Measurements from ENCODE around the gene FHIT.

The FHIT gene

DNA sequence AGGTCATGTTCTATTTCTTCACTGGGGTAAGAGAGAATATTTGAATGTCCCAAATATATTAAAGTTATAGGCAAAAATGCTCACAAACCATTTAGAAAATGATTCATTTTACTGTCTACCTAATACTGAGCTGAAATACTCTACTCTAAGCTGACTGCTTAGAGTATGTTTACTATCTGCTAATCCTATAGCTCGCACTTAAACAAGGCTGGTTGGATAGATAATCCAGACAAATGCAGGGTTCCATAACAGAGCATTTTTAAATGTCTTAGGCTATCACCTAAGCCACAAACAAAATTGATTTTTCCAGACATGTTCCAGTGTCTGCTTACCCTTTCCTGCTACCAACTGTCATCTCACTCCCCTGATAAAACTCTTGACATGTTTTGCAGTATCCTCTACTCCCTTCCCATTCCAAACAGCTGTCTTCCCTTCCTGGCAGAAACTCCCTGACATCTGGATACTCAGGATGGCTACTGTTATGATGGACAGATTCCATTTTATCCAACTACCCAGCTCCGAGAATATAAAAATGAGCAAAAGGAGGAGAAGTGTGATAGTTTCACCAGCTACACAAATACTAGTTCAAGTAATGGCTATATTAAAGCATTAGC is 1034.7 kb downstream of the FHIT start:
- no peak for DNase-seq (ENCODE audit: low read depth)
- no peak overlapping the region for H3K4me3 ChIP-seq (ENCODE audit: low read length)
- TF ChIP-seq CTCF (conservative IDR thresholded peaks at IDR 0.05; ENCODE audit: low read depth, low read length), result no peak

DNA sequence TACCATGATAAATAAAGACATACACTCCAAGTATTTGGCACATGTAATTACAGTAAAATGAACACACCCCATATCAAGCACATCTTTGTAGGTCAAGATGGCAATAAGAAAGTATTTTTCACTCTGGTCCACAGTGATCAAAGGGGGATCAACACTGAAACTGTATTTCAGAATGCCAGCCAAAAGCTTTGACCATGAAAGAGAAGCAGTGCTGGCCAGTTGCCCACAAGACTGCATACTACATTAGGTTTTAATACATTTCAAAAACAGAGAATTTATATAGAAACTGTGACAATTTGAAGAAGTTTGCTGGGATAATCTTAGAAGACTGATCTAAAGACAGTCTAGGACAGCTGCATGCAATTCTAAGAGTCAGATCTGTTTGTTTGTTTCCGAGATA is 1035.3 kb downstream of the FHIT start:
- H3K4me3 ChIP-seq (ENCODE audit: low read length), result no peak overlapping the region
- no peak for TF ChIP-seq CTCF (conservative IDR thresholded peaks at IDR 0.05; ENCODE audit: low read depth, low read length)
- DNase-seq (ENCODE audit: low read depth), result no peak

DNA sequence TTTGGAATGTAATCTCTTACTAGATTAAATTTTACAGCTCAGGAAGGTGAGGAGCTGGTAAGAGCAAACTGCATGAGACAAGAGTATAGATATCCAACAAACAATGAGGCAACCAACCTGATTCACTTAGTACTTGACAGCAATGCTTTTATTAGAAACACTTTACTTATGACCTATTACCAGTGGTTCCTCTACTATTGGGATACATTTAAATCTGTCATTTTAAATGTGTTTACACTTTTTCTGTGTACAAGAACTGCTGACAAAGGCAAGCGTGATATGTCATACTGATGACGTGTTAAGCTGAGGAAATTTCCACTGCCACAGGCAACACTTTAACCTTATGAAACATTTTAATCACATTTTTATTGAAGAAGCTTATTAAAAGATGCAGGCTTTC is 1043.3 kb downstream of the FHIT start:
- no peak for DNase-seq (ENCODE audit: low read depth)
- no peak overlapping the region for H3K4me3 ChIP-seq (ENCODE audit: low read length)
- TF ChIP-seq CTCF (conservative IDR thresholded peaks at IDR 0.05; ENCODE audit: low read depth, low read length), result no peak

DNA sequence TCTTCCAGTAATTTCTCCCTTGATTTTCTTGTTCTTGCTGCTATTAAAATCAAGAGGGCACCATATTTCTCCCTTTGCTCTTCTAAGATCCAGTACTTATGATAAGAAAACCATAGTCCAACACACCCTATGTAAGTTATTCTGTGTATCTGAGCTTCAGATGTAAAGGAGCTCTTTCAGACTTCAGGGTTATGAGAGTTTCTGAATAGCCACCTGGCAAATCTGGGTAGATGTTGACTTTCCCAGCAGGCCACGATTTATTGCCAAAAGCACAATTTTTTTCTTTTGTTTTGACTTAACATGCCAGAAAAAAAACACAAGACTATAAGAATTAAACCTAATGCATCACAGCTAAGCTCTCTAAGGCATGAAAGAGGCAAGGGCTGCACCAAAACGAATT is 1045.0 kb downstream of the FHIT start:
- H3K4me3 ChIP-seq (ENCODE audit: low read length), result no peak overlapping the region
- no peak for DNase-seq (ENCODE audit: low read depth)
- no peak for TF ChIP-seq CTCF (conservative IDR thresholded peaks at IDR 0.05; ENCODE audit: low read depth, low read length)

- no peak overlapping the region for H3K4me3 ChIP-seq (ENCODE audit: low read length)
- no peak for DNase-seq (ENCODE audit: low read depth)
- no peak for TF ChIP-seq CTCF (conservative IDR thresholded peaks at IDR 0.05; ENCODE audit: low read depth, low read length)
These were observed 1049.1 kb downstream of the FHIT start for GRCh38 chr3:60202052-60202726.

DNA sequence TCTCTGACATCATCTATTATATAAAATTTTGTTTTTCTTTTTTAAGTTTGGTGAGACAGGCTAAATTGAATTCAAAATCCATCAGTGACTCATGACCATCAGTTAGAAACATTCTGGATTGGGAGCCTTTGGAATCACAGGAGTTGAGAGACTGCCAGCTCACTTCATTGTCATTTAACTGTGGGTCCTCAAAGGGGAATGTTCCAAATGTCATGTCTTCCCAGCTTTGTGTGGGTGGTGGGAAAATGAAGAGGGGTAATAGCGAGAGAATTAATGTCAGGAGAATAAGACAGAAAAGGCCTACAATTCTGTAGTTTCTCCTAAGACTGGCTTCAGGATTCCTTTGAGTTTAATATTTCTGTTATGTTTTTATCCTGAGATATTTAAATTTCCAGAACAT is 1051.9 kb downstream of the FHIT start:
- no peak overlapping the region for H3K4me3 ChIP-seq (ENCODE audit: low read length)
- DNase-seq (ENCODE audit: low read depth), result no peak
- no peak for TF ChIP-seq CTCF (conservative IDR thresholded peaks at IDR 0.05; ENCODE audit: low read depth, low read length)

DNA sequence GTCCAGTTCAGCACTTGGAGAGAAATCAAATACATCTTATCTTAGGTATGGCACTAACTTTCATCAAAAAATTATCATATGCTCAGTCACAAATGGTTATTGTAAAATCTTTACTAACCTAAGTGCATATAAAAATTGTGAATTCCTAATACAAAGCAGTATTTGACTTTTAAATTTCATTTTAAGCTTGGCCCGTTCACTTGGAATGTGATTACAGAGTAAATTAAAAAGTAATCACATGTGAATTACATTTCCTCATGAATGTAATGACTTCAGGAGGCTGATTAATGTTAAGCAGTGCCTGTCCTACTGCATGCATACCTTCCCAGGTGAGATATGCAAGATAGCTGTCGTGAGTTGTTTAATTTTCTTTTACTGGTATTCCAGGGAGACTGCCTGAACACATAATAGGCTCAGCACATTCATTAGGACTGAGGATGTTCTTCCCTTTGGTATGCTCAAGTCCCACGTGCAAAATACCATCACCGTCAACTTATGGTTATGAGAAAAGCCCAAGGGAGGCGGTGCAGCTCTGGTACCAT is 1053.0 kb downstream of the FHIT start:
- no peak for DNase-seq (ENCODE audit: low read depth)
- TF ChIP-seq CTCF (conservative IDR thresholded peaks at IDR 0.05; ENCODE audit: low read depth, low read length), result no peak
- H3K4me3 ChIP-seq (ENCODE audit: low read length), result no peak overlapping the region
